GM12878 (cell line): Measurements from ENCODE around the gene PRSS2. TPM values are rescaled to one million over a fixed set of nuclear protein-coding genes. Genes with fewer than 3 reads are reported as not detected.

Source experiments
- CHD1 ChIP-seq: IDR thresholded peaks from 2 replicates; pipeline ENCODE4 v1.6.1; 2012; ENCODE audit warnings: low read depth, low read length, improper control_type of control experiment
- EP300 ChIP-seq, 2 experiments: fragments of 150-350 bp in 1 of 2; IDR thresholded peaks; 2 replicates each; pipeline ENCODE4 v1.6.1; 2011 to 2012; ENCODE audit warnings: low read depth in 2 of 2, low read length in 2 of 2, borderline replicate concordance in 1 of 2, improper control_type of control experiment in 1 of 2, inconsistent platforms in 1 of 2; ENCODE audit not compliant: control insufficient read depth in 1 of 2
- HDAC2 ChIP-seq: fragments of 200-600 bp; sonication (generic); IDR thresholded peaks from 2 replicates; pipeline ENCODE4 v1.6.1; 2017
- MEF2B ChIP-seq: fragments of 450-650 bp; IDR thresholded peaks from 2 replicates; pipeline ENCODE4 v1.6.1; 2018; ENCODE audit warnings: mild to moderate bottlenecking, moderate library complexity; ENCODE audit not compliant: partially characterized antibody, poor library complexity, severe bottlenecking
- MTA3 ChIP-seq: IDR thresholded peaks from 2 replicates; pipeline ENCODE4 v1.6.1; 2012; ENCODE audit warnings: low read length, inconsistent platforms, borderline replicate concordance
- MYB ChIP-seq: fragments of 150-350 bp; IDR thresholded peaks from 2 replicates; pipeline ENCODE4 v1.6.1; 2014; ENCODE audit warnings: mild to moderate bottlenecking, low read depth, low read length, borderline replicate concordance
- NBN ChIP-seq: fragments of 450-650 bp; IDR thresholded peaks from 2 replicates; pipeline ENCODE4 v1.6.1; 2016
- PML ChIP-seq: IDR thresholded peaks from 2 replicates; pipeline ENCODE4 v1.6.1; 2012; ENCODE audit warnings: low read length, inconsistent platforms
- POLR2AphosphoS5 ChIP-seq: IDR thresholded peaks from 2 replicates; pipeline ENCODE4 v1.6.1; 2011; ENCODE audit warnings: mild to moderate bottlenecking, low read length, inconsistent platforms
- RAD51 ChIP-seq: fragments of 450-650 bp; IDR thresholded peaks from 2 replicates; pipeline ENCODE4 v1.6.1; 2016; ENCODE audit warnings: moderate library complexity, mild to moderate bottlenecking, inconsistent platforms
- RUNX3 ChIP-seq: IDR thresholded peaks from 2 replicates; pipeline ENCODE4 v1.6.1; 2012; ENCODE audit warnings: low read length, inconsistent platforms
- SPI1 ChIP-seq: IDR thresholded peaks from 2 replicates; pipeline ENCODE4 v1.6.1; 2011; ENCODE audit warnings: low read depth, mild to moderate bottlenecking, low read length, moderate library complexity, borderline replicate concordance; ENCODE audit not compliant: insufficient read depth
- SREBF2 ChIP-seq: IDR thresholded peaks from 2 replicates; pipeline ENCODE4 v1.6.1; 2012; ENCODE audit warnings: mild to moderate bottlenecking, low read length
- TBL1XR1 ChIP-seq: IDR thresholded peaks from 2 replicates; pipeline ENCODE4 v1.6.1; 2012; ENCODE audit warnings: low read depth, low read length, improper control_type of control experiment
- TCF12 ChIP-seq: IDR thresholded peaks from 2 replicates; pipeline ENCODE4 v1.6.1; 2011; ENCODE audit warnings: low read depth, mild to moderate bottlenecking, low read length
- USF2 ChIP-seq: IDR thresholded peaks from 2 replicates; pipeline ENCODE4 v1.6.1; 2011; ENCODE audit warnings: low read depth, low read length, improper control_type of control experiment, borderline replicate concordance
- ZNF217 ChIP-seq: fragments of 450-650 bp; IDR thresholded peaks from 2 replicates; pipeline ENCODE4 v1.6.1; 2017; ENCODE audit warnings: antibody characterized with exemption, mild to moderate bottlenecking
- polyA plus RNA-seq, 11 experiments: library from polyadenylated mRNA; depleted of rRNA in 4 of 11; unstranded in 6 of 11; stranded (reverse) in 5 of 11; fragments of >200 nt; fragmentation: Nextera tagmentation in 4 of 11; fragmentation: Illumina TruSeq in 1 of 11; extraction: Ambion mirVana in 4 of 11; extraction: Trizol in 1 of 11; gene quantifications; 1 replicate in 1 of 11; 2 replicates in 10 of 11; pipeline versions ENCODE4 v1.2.1 to v1.2.3, GENCODE V29; 2011 to 2016; ENCODE audit warnings: inconsistent platforms in 2 of 11, missing spikeins in 2 of 11, low read depth in 1 of 11
- total RNA-seq, 4 experiments: library from RNA; depleted of rRNA in 3 of 4; stranded (reverse); fragments of >200 nt in 3 of 4; fragmentation: Illumina TruSeq in 1 of 4; extraction: Trizol in 1 of 4; gene quantifications; 2 replicates each; pipeline versions ENCODE4 v1.2.1 to v1.2.3, GENCODE V29; 2013 to 2021
- TF ChIP-seq, protein P1 (sequence below): IDR thresholded peaks from 2 replicates; pipeline ENCODE4 v1.6.1; 2012; ENCODE audit warnings: low read depth, low read length, improper control_type of control experiment
- TF ChIP-seq, protein P2 (sequence below): fragments of 450-650 bp; IDR thresholded peaks from 2 replicates; pipeline ENCODE4 v1.6.1; 2017; ENCODE audit warnings: low read depth, mild to moderate bottlenecking, moderate library complexity
- TF ChIP-seq, protein P3 (sequence below): fragments of 450-650 bp; IDR thresholded peaks from 2 replicates; pipeline ENCODE4 v1.6.1; 2018; ENCODE audit warnings: mild to moderate bottlenecking, low read depth, moderate library complexity; ENCODE audit not compliant: partially characterized antibody
- TF ChIP-seq, protein P4 (sequence below): fragments of 450-650 bp; formaldehyde crosslinking; IDR thresholded peaks from 2 replicates; pipeline ENCODE4 v1.4.0; 2022; ENCODE audit warnings: mild to moderate bottlenecking, moderate library complexity

PRSS2 gene
- total and polyA plus RNA-seq, 10 of the 15 experiments (the other 5 are each of a cell fraction or from before 2014, with no cell fraction given), result 0.21 to 28.8 (median 0.41) TPM; not detected in 7

DNA sequence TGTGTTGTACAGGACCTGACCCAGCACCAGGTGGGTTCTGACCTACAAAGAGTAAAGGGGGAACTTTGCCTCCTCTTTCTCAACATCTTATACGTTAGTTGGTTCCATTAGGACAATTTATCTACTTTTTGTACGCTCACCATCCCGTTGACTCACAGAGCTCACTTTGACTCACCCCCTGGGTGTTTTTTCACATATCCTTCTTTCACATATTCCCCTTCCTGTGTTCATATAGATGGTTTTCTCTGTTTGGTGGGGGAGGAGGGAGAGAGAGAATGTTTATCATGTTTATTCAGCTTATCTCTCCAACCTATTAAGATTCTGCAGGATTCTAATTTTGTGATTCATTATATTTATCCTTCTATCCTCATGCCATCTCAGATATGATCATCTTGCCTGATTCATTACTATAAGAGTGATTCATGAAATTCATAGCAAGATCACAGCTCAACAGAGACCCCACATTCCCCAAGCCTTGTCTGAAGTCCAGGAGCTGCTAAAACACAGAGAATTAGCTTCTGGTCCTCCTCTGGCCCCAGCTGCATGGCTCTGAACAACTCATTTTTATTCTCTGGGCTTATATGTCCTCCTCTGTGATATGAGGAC, 37.2 kb downstream of the PRSS2 start (continued):
- TF ChIP-seq, protein P1, sequence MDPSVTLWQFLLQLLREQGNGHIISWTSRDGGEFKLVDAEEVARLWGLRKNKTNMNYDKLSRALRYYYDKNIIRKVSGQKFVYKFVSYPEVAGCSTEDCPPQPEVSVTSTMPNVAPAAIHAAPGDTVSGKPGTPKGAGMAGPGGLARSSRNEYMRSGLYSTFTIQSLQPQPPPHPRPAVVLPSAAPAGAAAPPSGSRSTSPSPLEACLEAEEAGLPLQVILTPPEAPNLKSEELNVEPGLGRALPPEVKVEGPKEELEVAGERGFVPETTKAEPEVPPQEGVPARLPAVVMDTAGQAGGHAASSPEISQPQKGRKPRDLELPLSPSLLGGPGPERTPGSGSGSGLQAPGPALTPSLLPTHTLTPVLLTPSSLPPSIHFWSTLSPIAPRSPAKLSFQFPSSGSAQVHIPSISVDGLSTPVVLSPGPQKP, result no peak
- no peak for TF ChIP-seq MYB
- TF ChIP-seq MTA3, result no peak; the same call in 1 of the 2 replicates
- TF ChIP-seq MEF2B, result no peak
- no peak for TF ChIP-seq ZNF217
- 0 out of 2 replicates have a peak, but pooled peaks have one; percentile 3 for TF ChIP-seq CHD1
- no peak for TF ChIP-seq USF2
- TF ChIP-seq, protein P2, sequence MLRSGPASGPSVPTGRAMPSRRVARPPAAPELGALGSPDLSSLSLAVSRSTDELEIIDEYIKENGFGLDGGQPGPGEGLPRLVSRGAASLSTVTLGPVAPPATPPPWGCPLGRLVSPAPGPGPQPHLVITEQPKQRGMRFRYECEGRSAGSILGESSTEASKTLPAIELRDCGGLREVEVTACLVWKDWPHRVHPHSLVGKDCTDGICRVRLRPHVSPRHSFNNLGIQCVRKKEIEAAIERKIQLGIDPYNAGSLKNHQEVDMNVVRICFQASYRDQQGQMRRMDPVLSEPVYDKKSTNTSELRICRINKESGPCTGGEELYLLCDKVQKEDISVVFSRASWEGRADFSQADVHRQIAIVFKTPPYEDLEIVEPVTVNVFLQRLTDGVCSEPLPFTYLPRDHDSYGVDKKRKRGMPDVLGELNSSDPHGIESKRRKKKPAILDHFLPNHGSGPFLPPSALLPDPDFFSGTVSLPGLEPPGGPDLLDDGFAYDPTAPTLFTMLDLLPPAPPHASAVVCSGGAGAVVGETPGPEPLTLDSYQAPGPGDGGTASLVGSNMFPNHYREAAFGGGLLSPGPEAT, result peak; percentile 38
- peak; percentile 30; the same call in 1 of the 2 replicates for TF ChIP-seq NBN
- TF ChIP-seq TBL1XR1, result no peak
- TF ChIP-seq SREBF2, result no peak
- no peak for TF ChIP-seq RAD51
- TF ChIP-seq, protein P3, sequence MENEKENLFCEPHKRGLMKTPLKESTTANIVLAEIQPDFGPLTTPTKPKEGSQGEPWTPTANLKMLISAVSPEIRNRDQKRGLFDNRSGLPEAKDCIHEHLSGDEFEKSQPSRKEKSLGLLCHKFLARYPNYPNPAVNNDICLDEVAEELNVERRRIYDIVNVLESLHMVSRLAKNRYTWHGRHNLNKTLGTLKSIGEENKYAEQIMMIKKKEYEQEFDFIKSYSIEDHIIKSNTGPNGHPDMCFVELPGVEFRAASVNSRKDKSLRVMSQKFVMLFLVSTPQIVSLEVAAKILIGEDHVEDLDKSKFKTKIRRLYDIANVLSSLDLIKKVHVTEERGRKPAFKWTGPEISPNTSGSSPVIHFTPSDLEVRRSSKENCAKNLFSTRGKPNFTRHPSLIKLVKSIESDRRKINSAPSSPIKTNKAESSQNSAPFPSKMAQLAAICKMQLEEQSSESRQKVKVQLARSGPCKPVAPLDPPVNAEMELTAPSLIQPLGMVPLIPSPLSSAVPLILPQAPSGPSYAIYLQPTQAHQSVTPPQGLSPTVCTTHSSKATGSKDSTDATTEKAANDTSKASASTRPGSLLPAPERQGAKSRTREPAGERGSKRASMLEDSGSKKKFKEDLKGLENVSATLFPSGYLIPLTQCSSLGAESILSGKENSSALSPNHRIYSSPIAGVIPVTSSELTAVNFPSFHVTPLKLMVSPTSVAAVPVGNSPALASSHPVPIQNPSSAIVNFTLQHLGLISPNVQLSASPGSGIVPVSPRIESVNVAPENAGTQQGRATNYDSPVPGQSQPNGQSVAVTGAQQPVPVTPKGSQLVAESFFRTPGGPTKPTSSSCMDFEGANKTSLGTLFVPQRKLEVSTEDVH, result no peak
- peak; percentile 78 for TF ChIP-seq RUNX3
- TF ChIP-seq SPI1, result no peak
- TF ChIP-seq PML, result peak; percentile 52; the same call in 1 of the 2 replicates
- TF ChIP-seq TCF12, result peak; percentile 49; the same call in 1 of the 2 replicates
- TF ChIP-seq EP300 (IDR thresholded peaks at IDR 0.05; ENCODE audit: borderline replicate concordance in 1 of 2, control insufficient read depth in 1 of 2, low read depth in 2 of 2, low read length in 2 of 2), result peak; percentile 65 to 66; a peak in 2 of 4 replicates
- TF ChIP-seq POLR2AphosphoS5, result 0 out of 2 replicates have a peak, but pooled peaks have one; percentile 6
- no peak for TF ChIP-seq HDAC2
- TF ChIP-seq, protein P4, sequence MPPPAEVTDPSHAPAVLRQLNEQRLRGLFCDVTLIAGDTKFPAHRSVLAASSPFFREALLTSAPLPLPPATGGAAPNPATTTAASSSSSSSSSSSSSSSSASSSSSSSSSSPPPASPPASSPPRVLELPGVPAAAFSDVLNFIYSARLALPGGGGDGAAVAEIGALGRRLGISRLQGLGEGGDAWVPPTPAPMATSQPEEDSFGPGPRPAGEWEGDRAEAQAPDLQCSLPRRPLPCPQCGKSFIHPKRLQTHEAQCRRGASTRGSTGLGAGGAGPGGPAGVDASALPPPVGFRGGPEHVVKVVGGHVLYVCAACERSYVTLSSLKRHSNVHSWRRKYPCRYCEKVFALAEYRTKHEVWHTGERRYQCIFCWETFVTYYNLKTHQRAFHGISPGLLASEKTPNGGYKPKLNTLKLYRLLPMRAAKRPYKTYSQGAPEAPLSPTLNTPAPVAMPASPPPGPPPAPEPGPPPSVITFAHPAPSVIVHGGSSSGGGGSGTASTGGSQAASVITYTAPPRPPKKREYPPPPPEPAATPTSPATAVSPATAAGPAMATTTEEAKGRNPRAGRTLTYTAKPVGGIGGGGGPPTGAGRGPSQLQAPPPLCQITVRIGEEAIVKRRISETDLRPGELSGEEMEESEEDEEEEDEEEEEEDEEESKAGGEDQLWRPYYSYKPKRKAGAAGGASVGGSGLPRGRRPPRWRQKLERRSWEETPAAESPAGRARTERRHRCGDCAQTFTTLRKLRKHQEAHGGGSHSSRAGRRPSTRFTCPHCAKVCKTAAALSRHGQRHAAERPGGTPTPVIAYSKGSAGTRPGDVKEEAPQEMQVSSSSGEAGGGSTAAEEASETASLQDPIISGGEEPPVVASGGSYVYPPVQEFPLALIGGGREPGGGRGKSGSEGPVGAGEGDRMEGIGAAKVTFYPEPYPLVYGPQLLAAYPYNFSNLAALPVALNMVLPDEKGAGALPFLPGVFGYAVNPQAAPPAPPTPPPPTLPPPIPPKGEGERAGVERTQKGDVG, result no peak
